ENCODE data around the gene PKP1.

PKP1 gene

GRCh38 chr1:201376464-201377374 is 93.4 kb downstream of the PKP1 start:
- H3K9ac ChIP-seq (ENCODE audit: low read depth, low read length, poor library complexity): no peak overlapping the region
- H2BK12ac ChIP-seq (ENCODE audit: low read length): no peak overlapping the region
- H3K27me3 ChIP-seq (ENCODE audit: control insufficient read depth in 3 of 3, insufficient read depth in 3 of 3, low read depth in 1 of 3, low read length in 3 of 3): peaks cover 0 to 14% (median 0%) of the 10 kb centered on the region in 3 experiments
- H2AK5ac ChIP-seq (ENCODE audit: low read depth, low read length): no peak overlapping the region
- H3K4me3 ChIP-seq (ENCODE audit: low read length in 2 of 2): no peak overlapping the region
- DNase-seq (ENCODE audit: low spot score): peak; percentile 87
- H2BK5ac ChIP-seq (ENCODE audit: low read length): peak overlapping the region; percentile 85
- H2AFZ ChIP-seq (ENCODE audit: low read length): no peak overlapping the region
- H3K4me2 ChIP-seq (ENCODE audit: insufficient read depth, low read length, poor library complexity, severe bottlenecking): peak overlapping the region; percentile 52
- peaks cover 0 to 51% of the 10 kb centered on the region in 2 donors for H3K4me1 ChIP-seq (ENCODE audit: control insufficient read depth in 2 of 2, insufficient read depth in 1 of 2, low read depth in 1 of 2, low read length in 2 of 2)
- no peaks in the 10 kb centered on the region for H3K36me3 ChIP-seq (replicated peaks in 1 of 2; ENCODE audit: control insufficient read depth in 2 of 2, insufficient read depth in 2 of 2, low read length in 2 of 2)
- no peaks in the 10 kb centered on the region for H3K79me1 ChIP-seq (ENCODE audit: low read depth, low read length)
- H3K9me3 ChIP-seq (replicated peaks in 1 of 2; ENCODE audit: control insufficient read depth in 2 of 2, insufficient read depth in 1 of 2, low read depth in 1 of 2, low read length in 2 of 2): no peaks in the 10 kb centered on the region
- peak overlapping the region; percentile 19 for H4K91ac ChIP-seq (ENCODE audit: low read depth, low read length, poor library complexity)
- H3K4ac ChIP-seq (ENCODE audit: low read length): peak overlapping the region; percentile 27
- peak overlapping the region; percentile 99 for H3K27ac ChIP-seq (replicated peaks; ENCODE audit: low read length)
- no CpG with 5 or more reads among the region's 11 CpGs for WGBS, 2 donors (ENCODE audit: extremely low coverage in 2 of 2, insufficient read length in 2 of 2, insufficient replicate concordance in 1 of 2)
- H4K8ac ChIP-seq (ENCODE audit: low read depth, low read length): no peak overlapping the region
- H2BK120ac ChIP-seq (ENCODE audit: low read depth, low read length): peak overlapping the region; percentile 19
- H3K23ac ChIP-seq (ENCODE audit: low read depth, low read length, poor library complexity): no peak overlapping the region
- H3K18ac ChIP-seq (ENCODE audit: low read length): peak overlapping the region; percentile 88
- no peak overlapping the region for H2BK15ac ChIP-seq (ENCODE audit: low read length)
- H3K14ac ChIP-seq (ENCODE audit: low read length): no peak overlapping the region

- no CpG with 5 or more reads among the region's 9 CpGs for WGBS, 2 donors (ENCODE audit: extremely low coverage in 2 of 2, insufficient read length in 2 of 2, insufficient replicate concordance in 1 of 2)
- DNase-seq (ENCODE audit: low spot score): no peak
- Histone ChIP-seq H3K36me3 (replicated peaks in 1 of 2; ENCODE audit: control insufficient read depth in 2 of 2, insufficient read depth in 2 of 2, low read length in 2 of 2) (no peaks in the 10 kb centered on the region), H2BK15ac (ENCODE audit: low read length) (peak within 1 kb of the TSS; percentile 32), H3K4me1 (ENCODE audit: control insufficient read depth in 2 of 2, insufficient read depth in 1 of 2, low read depth in 1 of 2, low read length in 2 of 2) (peaks cover 0 to 54% of the 10 kb centered on the region in 2 donors), H3K9ac (ENCODE audit: low read depth, low read length, poor library complexity) (no peak within 1 kb of the TSS), H3K23ac (ENCODE audit: low read depth, low read length, poor library complexity) (no peak within 1 kb of the TSS), H2BK12ac (ENCODE audit: low read length) (peak within 1 kb of the TSS; percentile 35), H3K27ac (replicated peaks; ENCODE audit: low read length) (peak within 1 kb of the TSS; percentile 99), H2BK120ac (ENCODE audit: low read depth, low read length) (peak within 1 kb of the TSS; percentile 88), H3K27me3 (ENCODE audit: control insufficient read depth in 3 of 3, insufficient read depth in 3 of 3, low read depth in 1 of 3, low read length in 3 of 3) (peaks cover 0 to 9% (median 0%) of the 10 kb centered on the region in 3 experiments), H2AFZ (ENCODE audit: low read length) (no peak within 1 kb of the TSS), H2BK5ac (ENCODE audit: low read length) (peak within 1 kb of the TSS; percentile 85), H3K4ac (ENCODE audit: low read length) (peak within 1 kb of the TSS; percentile 27), H3K14ac (ENCODE audit: low read length) (peak within 1 kb of the TSS; percentile 43), H3K79me1 (ENCODE audit: low read depth, low read length) (no peaks in the 10 kb centered on the region), H3K9me3 (replicated peaks in 1 of 2; ENCODE audit: control insufficient read depth in 2 of 2, insufficient read depth in 1 of 2, low read depth in 1 of 2, low read length in 2 of 2) (no peaks in the 10 kb centered on the region), H4K91ac (ENCODE audit: low read depth, low read length, poor library complexity) (peak within 1 kb of the TSS; percentile 69), H4K8ac (ENCODE audit: low read depth, low read length) (no peak within 1 kb of the TSS), H3K4me3 (ENCODE audit: low read length in 2 of 2) (no peak within 1 kb of the TSS), H3K4me2 (ENCODE audit: insufficient read depth, low read length, poor library complexity, severe bottlenecking) (peak within 1 kb of the TSS; percentile 52), H3K18ac (ENCODE audit: low read length) (peak within 1 kb of the TSS; percentile 95), H2AK5ac (ENCODE audit: low read depth, low read length) (peak within 1 kb of the TSS; percentile 98)
Measured at GRCh38 chr1:201377611-201378092, 94.3 kb downstream of the PKP1 start, which contains the start of gene TNNT2. Gene TNNT2 (minus strand): TSS chr1:201377680. CDS start chr1:201373254, 4,426 bp downstream.

GRCh38 chr1:201378804-201379203 is 95.5 kb downstream of the PKP1 start:
- no peaks in the 10 kb centered on the region for H3K36me3 ChIP-seq (replicated peaks in 1 of 2; ENCODE audit: control insufficient read depth in 2 of 2, insufficient read depth in 2 of 2, low read length in 2 of 2)
- peak overlapping the region; percentile 72 for H2BK120ac ChIP-seq (ENCODE audit: low read depth, low read length)
- no CpG with 5 or more reads among the region's 6 CpGs for WGBS, 2 donors (ENCODE audit: extremely low coverage in 2 of 2, insufficient read length in 2 of 2, insufficient replicate concordance in 1 of 2)
- H4K8ac ChIP-seq (ENCODE audit: low read depth, low read length): no peak overlapping the region
- H3K4ac ChIP-seq (ENCODE audit: low read length): no peak overlapping the region
- no peak overlapping the region for H3K4me3 ChIP-seq (ENCODE audit: low read length in 2 of 2)
- H2AFZ ChIP-seq (ENCODE audit: low read length): no peak overlapping the region
- peak overlapping the region; percentile 3 for H3K14ac ChIP-seq (ENCODE audit: low read length)
- peak overlapping the region; percentile 50 for H2BK15ac ChIP-seq (ENCODE audit: low read length)
- no peak overlapping the region for H3K4me2 ChIP-seq (ENCODE audit: insufficient read depth, low read length, poor library complexity, severe bottlenecking)
- peak overlapping the region; percentile 72 for H2AK5ac ChIP-seq (ENCODE audit: low read depth, low read length)
- no peak for DNase-seq (ENCODE audit: low spot score)
- H2BK5ac ChIP-seq (ENCODE audit: low read length): peak overlapping the region; percentile 85
- peak overlapping the region; percentile 87 for H4K91ac ChIP-seq (ENCODE audit: low read depth, low read length, poor library complexity)
- H3K27me3 ChIP-seq (ENCODE audit: control insufficient read depth in 3 of 3, insufficient read depth in 3 of 3, low read depth in 1 of 3, low read length in 3 of 3): peaks cover 0 to 9% (median 0%) of the 10 kb centered on the region in 3 experiments
- no peak overlapping the region for H3K23ac ChIP-seq (ENCODE audit: low read depth, low read length, poor library complexity)
- peak overlapping the region; percentile 85 for H2BK12ac ChIP-seq (ENCODE audit: low read length)
- no peaks in the 10 kb centered on the region for H3K9me3 ChIP-seq (replicated peaks in 1 of 2; ENCODE audit: control insufficient read depth in 2 of 2, insufficient read depth in 1 of 2, low read depth in 1 of 2, low read length in 2 of 2)
- H3K9ac ChIP-seq (ENCODE audit: low read depth, low read length, poor library complexity): no peak overlapping the region
- H3K79me1 ChIP-seq (ENCODE audit: low read depth, low read length): no peaks in the 10 kb centered on the region
- peak overlapping the region; percentile 86 for H3K18ac ChIP-seq (ENCODE audit: low read length)
- H3K27ac ChIP-seq (replicated peaks; ENCODE audit: low read length): no peak overlapping the region
- peaks cover 0 to 50% of the 10 kb centered on the region in 2 donors for H3K4me1 ChIP-seq (ENCODE audit: control insufficient read depth in 2 of 2, insufficient read depth in 1 of 2, low read depth in 1 of 2, low read length in 2 of 2)

- Histone ChIP-seq H3K9me3 (replicated peaks in 1 of 2; ENCODE audit: control insufficient read depth in 2 of 2, insufficient read depth in 1 of 2, low read depth in 1 of 2, low read length in 2 of 2) (no peaks in the 10 kb centered on the region), H3K14ac (ENCODE audit: low read length) (peak overlapping the region; percentile 39), H3K23ac (ENCODE audit: low read depth, low read length, poor library complexity) (no peak overlapping the region), H3K4me3 (ENCODE audit: low read length in 2 of 2) (no peak overlapping the region), H3K36me3 (replicated peaks in 1 of 2; ENCODE audit: control insufficient read depth in 2 of 2, insufficient read depth in 2 of 2, low read length in 2 of 2) (no peaks in the 10 kb centered on the region), H2BK12ac (ENCODE audit: low read length) (peak overlapping the region; percentile 67), H2AFZ (ENCODE audit: low read length) (no peak overlapping the region), H3K27me3 (ENCODE audit: control insufficient read depth in 3 of 3, insufficient read depth in 3 of 3, low read depth in 1 of 3, low read length in 3 of 3) (peaks cover 0 to 9% (median 0%) of the 10 kb centered on the region in 3 experiments), H4K8ac (ENCODE audit: low read depth, low read length) (no peak overlapping the region), H3K18ac (ENCODE audit: low read length) (peak overlapping the region; percentile 66), H2BK5ac (ENCODE audit: low read length) (no peak overlapping the region), H3K79me1 (ENCODE audit: low read depth, low read length) (no peaks in the 10 kb centered on the region), H3K4ac (ENCODE audit: low read length) (peak overlapping the region; percentile 57), H3K4me2 (ENCODE audit: insufficient read depth, low read length, poor library complexity, severe bottlenecking) (no peak overlapping the region), H2BK15ac (ENCODE audit: low read length) (peak overlapping the region; percentile 68), H2AK5ac (ENCODE audit: low read depth, low read length) (peak overlapping the region; percentile 83), H3K27ac (replicated peaks; ENCODE audit: low read length) (no peak overlapping the region), H2BK120ac (ENCODE audit: low read depth, low read length) (no peak overlapping the region), H3K4me1 (ENCODE audit: control insufficient read depth in 2 of 2, insufficient read depth in 1 of 2, low read depth in 1 of 2, low read length in 2 of 2) (peaks cover 0 to 42% of the 10 kb centered on the region in 2 donors), H4K91ac (ENCODE audit: low read depth, low read length, poor library complexity) (no peak overlapping the region), H3K9ac (ENCODE audit: low read depth, low read length, poor library complexity) (no peak overlapping the region)
- DNase-seq (ENCODE audit: low spot score): no peak
- WGBS, 2 donors (ENCODE audit: extremely low coverage in 2 of 2, insufficient read length in 2 of 2, insufficient replicate concordance in 1 of 2): no CpG with 5 or more reads among the region's 9 CpGs
Measured at GRCh38 chr1:201379733-201380242, 96.5 kb downstream of the PKP1 start.
